Measurements from ENCODE around the gene RAB12.
"Not testable (repeated sequence)": the region's sequence is repeated elsewhere in the genome, so short reads cannot be mapped to it uniquely, and the experiment has no call there.

Gene RAB12

DNA sequence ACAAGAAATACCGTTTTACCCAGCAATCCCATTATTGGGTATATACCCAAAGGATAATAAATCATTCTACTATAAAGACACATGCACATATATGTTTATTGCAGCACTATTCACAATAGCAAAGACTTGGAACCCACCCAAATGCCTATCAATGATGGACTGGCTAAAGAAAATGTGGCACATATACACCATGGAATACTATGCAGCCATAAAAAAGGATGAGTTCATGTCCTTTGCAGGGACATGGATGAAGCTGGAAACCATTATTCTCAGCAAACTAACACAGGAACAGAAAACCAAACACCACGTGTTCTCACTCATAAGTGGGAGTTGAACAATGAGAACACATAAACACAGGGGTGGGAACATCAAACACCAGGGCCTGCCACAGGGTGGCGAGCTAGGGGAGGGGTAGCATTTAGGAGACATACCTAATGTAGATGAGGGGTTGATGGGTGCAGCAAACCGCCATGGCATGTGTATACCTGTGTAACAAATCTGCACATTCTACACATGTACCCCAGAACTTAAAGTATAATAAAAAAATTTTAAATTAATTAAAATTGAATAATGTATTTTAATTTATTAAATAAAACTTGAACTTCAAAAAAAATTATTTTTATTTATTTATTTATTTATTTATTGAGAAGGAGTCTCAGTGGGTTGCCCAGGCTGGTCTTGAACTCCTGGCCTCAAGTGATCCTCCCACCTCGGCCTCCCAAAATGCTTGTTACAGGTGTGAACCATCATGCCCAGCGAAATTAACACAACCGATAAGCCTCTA lies 42.4 kb downstream of the RAB12 start:
- FAIRE-seq, result not testable (repeated sequence)

DNA sequence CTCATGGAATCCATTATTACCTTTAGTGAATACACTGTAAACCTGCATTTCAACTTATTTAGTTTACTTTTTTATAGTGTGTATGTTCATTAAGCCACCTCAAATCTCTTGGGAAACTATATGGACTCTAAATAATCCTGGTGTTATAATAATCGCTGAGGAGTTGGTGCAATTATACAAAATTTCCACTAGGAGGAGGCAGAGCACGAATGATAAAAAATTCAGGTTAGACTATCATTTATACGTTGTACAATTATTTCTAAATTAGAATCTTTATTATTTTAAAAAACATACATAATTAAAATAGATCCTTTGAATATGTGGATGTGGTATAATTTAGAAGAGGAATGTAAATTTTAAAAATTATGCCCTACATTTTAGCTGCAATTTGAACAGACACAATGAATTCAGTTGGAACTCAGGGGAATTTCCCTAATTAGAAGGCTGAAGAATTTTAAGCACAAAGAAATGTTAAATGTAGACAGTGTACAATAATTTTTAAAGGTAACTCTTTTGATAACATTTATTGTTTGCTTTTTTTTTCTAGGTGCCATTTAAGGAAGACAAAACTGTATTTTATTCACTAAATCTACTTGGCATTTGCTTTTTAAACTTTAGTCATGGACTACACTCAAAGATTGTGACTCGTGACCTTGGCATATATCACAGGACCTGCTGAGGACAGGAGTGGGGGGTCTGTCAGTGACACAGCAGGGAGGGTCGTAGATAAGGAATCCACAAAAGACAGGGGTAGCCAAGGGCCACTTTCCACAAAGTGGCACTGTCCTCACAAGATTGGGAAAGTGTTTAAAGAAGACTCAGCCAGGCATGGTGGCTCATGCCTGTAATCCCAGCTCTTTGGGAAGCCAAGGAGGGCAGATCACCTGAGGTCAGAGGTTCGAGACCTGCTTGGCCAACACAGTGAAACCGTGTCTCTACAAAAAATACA lies 45.5 kb downstream of the RAB12 start:
- peak; percentile 99 for FAIRE-seq

DNA sequence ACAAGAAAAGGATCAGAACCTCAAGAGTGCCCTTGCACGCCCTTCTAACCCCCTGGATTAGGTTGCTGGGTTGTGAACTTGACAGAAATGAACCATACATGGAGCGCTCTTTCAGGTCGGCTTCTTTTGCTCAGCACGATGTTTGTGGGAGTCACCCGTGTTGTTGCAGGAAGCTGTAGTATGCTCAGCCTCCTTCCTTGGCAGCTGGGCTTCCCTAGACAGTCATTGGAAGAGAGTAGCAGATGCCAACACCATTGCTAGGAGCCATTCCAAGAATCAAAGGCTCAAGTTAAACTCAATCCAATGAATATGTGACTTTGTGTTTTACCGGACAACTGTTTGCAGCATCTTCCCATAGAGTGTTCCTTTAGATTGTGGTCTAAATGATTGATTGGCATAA lies 47.0 kb downstream of the RAB12 start:
- no peak for FAIRE-seq

DNA sequence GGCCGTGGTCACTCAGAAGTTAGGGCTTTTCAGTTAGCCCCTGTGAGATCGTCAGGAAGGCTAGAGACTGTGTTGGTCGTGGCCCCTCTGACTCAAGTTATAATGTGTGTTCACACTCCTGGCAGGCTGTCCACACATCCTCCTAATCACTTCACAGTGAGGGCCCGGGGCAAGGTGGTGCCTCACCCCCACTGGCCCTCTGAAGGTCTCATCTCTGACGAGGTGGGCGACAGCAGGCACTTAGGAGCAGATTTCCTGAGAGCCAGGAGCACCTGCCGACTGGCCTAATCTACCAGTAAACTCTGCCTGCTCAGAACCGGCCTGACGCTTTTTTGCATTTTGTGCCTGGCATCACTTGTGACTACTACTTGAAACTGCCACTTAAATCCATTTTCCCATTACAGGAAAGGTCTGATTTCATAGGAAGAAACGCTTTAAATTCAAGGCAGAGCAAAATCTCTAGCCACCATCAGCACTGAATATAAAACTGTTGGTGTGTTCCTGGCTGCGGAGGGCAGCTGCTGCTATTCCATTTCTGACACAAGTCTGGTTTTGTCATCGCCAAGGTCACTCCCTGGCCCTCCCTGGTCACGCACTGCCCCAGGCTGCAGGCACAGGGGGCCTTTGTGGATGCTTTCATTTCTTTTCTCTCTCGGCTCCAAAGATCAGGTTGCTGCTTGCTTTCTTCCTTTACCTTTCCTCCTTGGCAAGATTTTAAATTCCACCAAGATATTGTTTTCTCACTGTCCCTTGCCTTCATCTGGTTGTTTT lies 48.0 kb downstream of the RAB12 start:
- no peak for FAIRE-seq

DNA sequence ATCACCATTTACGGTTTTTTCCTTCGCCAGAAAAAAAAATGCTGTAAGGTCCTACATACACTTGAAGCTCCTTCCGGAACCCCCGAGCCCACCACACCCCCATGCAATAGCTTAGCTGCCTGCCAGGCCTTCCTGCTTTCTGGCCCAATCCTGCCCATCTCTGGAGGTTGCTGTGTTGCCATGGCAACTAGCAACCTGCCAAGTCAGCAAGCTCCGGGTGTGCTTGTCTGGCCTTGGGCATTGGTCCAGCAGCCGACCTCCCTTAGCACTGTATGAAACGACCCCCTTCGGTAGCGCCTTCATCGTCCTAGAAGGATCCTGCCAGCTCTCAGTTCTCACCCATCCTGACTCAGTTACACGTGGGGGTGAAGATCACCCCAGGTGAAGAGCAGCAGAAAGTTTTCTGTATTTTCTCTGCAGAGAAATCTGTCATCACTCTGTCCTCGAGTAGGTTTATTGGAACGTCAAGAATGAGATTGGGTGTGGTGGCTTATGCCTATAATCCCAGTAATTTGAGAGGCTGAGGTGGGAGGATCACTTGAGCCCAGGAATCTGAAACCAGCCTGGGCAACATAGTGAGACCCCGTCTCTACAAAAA lies 48.7 kb downstream of the RAB12 start:
- FAIRE-seq, result no peak

DNA sequence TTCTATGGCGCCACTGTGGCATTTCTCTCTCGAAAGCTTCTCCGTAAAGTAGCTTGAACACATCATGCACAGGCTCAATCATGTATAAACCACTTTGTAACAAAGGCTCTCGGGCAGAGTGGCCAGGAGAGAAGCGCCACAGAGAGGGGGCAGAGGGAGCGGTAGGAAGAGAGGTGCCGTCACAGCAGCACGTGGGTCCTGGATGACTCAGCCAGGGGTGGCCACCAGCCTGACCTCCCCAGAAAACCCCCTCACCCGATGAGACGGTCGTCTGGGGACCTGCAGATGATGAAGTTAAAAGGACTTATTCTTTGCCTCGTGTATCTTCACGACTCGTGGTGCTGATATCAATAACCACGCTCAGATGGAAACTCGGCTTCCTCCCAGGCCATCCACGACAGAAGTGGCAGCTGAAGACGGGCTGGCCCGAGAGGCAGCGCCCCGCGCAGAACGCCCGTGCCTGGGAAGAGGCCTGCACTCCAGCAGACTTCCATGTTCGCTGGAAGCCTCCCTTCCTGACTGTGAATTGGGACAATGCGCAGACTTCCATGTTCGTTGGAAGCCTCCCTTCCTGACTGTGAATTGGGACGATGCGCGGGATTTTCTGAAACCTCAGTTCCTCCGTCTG lies 49.7 kb downstream of the RAB12 start:
- no peak for FAIRE-seq

DNA sequence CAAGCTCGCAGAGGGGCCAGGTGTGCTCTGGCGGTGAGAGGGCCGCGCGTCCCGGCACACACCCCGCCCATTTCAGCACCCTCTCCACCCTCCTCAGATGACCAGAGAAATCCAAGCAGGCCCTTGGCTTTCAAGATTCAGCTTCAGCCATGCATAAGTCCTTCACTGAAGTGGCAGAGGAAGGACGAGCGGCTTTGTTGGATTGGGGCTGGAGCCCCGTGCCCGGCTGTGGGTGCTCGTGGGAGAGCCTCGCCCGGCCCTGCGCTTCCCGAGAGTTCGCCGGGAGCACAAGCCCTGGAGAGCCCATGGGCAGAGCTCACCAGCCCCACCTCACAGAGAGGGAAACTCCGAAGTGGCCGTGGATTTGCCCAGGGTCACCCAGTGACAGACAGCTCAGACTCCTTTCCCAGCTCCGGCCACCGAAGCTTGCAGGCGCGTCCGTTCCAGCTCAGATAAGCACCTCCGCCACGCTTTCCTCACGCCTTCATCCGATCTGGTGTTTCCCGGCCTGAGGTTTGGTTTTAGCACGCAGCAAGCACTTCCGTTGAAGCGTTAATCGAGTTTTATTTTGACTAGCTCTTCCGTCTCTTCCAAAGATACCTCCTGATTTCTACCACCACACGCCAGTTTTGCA lies 50.5 kb downstream of the RAB12 start:
- FAIRE-seq, result no peak

DNA sequence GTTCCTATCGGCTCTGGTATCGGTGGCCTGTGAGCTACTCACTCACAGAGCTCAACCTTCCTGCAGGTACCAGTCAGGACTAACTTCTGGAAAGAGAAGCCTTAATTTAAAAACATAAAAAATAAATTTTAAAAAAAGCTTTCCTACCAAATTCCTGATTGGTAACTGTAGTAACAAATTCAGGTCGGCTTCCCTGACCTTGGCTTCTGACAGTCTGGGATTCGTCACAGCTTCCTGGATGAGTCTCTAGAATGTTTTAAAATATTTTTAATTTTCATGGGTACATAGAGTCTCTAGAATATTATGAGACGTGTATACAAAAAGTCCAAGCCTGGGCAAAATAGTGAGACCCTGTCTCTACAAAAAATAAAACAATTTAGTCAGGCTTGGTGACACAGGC lies 51.1 kb downstream of the RAB12 start:
- no peak for FAIRE-seq

DNA sequence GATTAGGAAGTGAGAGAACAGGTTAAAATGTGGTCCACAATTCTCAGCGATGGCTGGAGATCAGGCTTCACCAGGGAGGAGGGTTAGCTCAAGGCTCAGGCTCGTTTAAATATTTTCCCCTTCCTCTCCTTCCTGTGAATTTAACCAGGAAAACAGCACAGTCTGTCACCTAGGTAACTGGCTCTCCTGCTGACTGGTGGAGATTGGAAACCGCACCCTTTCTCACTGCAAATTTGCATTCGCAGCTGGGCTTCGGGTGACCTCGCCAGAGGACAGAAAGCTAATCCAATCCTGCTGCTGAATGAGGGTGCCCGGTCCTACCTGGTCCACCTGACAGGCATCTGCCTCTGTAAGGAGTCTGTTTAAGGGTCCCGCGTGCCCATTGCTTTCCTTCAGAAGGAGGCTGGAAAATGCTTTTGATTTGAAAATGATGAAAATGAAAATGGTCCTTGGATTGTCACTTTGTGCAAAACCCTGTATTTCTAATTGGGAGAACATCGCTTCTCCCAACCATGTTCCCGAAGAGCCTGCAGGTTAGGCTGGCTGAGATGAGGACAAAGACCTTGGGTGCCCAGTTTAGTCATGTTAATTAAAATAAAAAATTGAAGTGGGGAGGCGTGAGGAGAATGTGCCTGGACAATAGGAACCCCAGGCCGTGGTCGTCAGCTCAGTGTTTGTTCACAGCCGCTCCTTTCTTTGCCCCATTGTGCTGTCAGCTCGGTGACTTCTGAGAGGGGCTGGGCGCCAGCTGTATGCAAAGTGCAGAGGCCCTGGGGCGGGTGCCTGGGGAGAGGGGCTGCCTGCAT lies 52.7 kb downstream of the RAB12 start:
- peak; percentile 91 for FAIRE-seq

DNA sequence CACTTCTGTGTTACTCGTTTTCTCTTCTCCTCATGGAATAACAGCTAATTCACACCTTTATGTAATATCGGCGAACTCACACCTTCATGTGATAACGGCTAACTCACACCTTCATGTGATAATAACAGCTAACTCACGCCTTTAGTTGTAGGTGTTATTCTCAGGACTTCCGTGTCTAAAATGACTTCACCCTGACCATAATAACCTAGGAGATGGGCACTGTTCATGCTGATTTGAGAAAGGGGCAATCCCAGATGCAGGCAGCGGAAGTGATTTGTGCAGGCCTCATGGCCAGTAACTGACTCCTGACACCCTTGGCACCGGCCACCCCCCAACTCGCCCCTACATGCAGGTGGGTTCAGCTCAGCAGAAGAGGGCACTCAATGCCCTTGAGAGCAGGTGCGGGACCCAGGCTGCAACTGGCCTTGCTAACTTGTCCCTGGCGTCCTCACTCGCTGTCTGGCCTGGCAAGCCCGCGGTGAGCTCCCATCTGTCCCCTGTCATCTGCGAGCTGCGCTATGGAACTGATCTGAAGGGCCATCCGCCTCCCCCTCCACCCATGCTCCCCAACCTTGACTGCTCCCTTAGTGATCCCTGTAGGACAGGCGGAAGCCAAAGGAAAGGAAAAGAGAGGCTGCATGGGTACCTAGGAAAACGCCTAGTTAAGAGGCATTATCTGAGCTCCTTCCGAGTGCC lies 53.5 kb downstream of the RAB12 start:
- no peak for FAIRE-seq

DNA sequence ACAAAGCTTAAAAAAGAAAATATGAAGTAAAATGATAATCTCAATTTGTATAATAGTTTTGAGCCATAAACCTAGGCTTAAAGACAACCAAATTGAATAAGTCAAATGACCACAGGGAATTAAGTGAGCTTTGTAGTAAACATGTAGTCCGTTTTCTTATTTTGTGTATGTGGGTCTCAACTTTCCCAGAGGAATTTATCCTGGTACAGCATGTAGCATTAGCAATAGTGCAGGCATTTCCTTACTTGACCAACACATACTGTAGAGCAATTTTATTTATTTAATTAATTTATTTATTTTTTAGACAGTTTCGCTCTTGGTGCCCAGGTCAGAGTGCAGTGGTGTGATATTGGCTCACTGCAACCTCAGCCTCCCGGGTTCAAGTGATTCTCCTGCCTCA lies 58.6 kb downstream of the RAB12 start:
- FAIRE-seq, result no peak

DNA sequence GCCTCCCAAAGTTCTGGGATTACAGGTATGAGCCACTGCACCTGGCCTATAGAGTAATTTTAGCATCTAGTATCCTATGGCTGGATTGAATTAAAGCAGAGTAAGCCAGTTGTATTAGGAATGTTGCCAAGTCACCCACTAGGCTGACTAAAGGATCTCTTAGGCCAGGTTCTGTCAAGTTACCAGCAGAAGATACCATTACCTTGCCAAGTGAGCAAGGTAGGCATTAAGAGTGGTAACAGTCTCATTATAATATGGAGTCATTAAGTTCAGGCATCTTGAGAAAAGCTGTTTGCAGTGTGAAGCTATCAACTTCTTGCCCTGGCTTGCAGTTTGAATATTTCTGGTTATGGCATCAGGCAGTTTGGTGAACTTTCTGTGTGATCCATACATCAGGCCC lies 59.1 kb downstream of the RAB12 start:
- FAIRE-seq, result no peak

DNA sequence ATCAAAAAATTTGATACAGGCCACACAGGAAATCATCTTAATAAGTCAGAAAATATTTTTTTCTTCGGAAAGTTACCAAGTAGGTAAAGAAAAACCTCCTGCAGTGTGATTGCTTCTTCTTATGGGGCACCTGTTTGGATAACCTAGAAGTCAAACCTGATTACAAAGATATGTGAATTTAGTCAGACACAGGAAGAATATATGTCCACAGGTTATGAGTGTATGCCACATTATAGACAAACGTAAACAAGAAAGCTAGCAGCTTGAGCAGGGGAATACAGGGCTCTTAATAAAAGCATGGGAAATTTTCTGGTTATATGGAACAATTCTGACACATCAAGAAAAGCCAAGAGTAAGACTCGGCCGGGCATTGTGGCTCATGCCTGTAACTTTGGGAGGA lies 60.3 kb downstream of the RAB12 start:
- FAIRE-seq, result no peak

DNA sequence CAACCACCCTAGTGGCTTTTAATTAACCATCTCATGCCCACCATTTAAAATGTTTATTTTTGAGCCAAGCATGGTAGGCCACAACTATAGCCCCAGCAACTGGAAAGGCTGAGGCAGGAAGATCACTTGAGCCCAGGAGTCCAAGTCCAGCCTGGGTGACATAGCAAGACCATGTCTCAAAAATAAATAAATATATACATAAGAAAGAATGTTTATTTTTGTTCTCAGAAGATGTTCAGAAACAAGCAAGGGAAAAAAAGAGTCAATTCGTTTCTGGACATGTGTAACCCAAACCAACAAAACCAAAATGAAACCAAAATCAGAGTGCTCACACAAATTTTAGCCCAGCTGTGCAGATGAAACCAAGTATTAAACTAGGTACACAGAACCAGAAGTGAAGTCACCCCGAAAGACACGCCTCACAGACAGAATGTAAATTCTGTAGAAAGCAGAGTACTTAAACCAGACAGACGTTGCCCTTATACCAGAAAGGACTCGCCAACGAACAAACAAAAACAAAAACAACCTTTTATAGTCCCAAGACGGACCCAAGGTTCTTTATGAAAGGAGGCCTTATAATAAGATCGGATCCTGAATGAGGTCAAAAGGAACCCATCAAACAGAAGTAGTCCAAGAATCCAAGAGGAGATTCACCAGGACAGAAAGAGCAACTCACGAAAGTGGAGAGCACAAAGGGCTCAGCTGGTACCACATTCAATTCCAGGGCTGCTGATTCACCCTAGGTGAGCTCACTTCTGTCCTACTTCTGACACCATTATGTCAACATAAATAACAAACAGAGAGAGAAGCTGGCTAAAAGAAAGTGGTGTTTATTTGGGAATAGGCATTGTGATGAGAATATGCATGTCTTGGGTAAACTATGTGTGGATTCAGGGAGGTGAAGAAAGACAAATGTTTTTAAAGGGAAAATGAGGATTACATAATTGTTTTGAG lies 64.3 kb downstream of the RAB12 start:
- FAIRE-seq, result no peak

DNA sequence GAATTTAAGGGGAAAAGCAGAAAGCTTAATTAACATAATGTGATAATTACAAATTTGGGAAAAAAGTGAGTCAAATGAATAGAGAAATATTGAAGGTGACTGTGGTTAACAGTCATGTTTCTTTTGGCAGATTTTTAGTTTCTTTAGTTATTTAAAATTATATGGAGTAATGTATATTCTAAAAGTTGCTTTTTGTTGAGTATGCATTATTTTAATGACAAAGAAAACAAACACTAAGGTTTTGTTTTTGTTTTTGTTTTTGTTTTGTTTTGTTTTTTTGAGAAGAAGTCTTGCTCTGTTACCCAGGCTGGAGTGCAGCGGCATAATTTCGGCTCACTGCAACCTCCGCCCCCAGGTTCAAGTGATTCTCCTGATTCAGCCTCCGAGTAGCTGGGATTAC lies 65.8 kb downstream of the RAB12 start:
- FAIRE-seq, result no peak

DNA sequence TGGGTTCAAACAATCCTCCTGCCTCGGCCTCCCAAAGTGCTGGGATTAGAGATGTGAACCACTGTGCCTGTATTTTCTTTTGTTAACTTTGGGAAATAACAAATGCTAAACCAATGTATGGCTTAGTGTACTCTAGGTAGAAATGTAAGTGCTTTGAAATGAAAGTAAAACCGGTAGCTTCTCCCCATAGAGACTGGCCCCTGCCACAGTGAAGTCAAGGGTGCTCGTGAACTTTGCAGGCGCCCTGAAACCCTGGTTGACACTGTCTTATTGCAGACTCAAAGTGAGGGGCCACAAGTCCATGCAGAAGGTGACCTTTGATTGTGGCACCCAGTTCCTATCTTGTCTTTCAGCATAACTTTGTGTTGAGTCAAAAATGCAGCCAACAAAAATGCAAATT lies 72.0 kb downstream of the RAB12 start:
- FAIRE-seq, result no peak

DNA sequence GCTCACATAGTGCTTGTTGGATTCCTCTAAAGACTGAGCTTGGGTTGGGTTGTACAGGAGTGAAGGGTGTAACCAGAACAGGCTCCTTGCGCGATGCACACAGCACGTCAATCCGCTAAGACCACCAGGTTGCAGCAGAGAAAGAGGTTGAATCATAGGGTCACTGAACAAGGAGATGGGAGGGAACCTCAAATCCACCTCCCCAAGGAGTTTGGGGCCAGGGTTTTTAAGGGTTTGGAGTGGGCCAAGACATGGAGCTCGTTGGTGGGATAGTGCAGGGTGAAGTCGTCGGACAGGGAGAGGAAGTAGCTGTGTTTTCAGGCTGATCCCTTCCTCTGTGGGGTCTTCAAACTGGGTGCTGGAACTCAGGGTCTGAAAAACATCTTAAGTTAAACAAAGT lies 75.3 kb downstream of the RAB12 start:
- FAIRE-seq, result no peak

DNA sequence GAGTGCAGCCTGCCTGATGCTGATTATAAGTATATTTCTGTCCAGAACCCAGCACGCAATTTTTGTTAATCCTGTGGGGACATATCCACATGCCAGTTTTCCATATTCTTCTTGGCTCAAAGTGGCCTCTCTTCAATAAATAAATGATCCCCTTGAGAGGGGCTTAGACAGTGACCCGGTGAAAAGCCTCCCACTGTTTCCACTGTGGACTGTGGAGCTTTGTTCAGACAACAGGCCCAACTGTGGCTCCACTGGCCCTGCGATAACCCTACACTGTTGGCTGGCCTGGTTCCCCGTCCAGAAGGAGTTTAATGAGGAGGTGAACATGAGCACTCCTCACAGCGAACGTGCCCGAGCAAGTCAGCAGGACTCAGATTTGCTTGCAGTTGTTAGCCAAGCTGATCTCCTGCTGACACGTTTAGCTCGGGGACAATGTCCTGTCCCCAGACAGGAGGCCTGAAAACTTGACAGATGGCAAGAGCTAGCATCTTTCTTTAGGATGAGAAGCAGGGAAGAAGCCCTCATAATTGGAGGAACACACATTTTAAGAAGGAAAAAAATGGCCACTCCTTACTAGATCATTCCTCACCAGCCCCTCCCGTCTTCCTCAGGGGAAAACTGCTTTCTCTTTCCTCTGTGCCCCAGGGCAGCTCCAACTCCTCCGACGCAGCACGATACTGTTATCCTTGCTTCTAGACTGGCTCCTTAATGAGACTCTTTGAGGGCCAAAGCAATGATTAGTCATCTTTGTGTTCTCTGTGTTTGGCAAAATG lies 76.1 kb downstream of the RAB12 start:
- no peak for FAIRE-seq

DNA sequence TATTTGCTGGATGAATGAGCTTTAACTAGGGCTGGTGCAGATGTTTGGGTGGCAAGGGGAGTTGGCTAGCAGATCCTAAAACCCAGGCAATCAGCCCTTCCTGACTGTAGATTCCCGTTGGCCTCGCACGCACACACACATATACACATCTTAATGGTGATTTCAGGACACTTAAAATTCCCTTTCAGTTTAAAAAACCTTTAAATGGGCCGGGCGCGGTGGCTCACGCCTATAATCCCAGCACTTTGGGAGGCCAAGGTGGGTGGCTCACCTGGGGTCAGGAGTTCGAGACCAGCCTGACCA lies 76.6 kb downstream of the RAB12 start:
- no peak for FAIRE-seq
